IMR-90 (cell line): ENCODE data around the gene MAPK8IP3. TPM values are rescaled to one million over a fixed set of nuclear protein-coding genes. Genes with fewer than 3 reads are reported as not detected.
"Not testable (repeated sequence)": the region's sequence is repeated elsewhere in the genome, so short reads cannot be mapped to it uniquely, and the experiment has no call there.

ENCODE experiments used
- ATAC-seq: fragments of 200-7000 bp; cut with Tn5 transposase; 2 replicates; pipeline ENCODE4 v1.9.1; 2020; ENCODE audit warnings: low read depth, mild to moderate bottlenecking, moderate library complexity
- BruUV-seq: library from RNA; stranded (reverse); fragments of 400-500 nt; replicated peaks from 2 replicates; lab custom pipeline; 2021; lab: Mats Ljungman, UMichigan
- CTCF ChIA-PET: fragments of 300-600 bp; formaldehyde crosslinking; extraction: SDS; loops from one replicate; lab custom pipeline; 2021; ENCODE audit warnings: antibody characterized with exemption; lab: Yijun Ruan, JAX
- POLR2A ChIA-PET: fragments of 300-600 bp; sonication (Branson Sonifier 250); formaldehyde crosslinking; loops from one replicate; lab custom pipeline; 2022; ENCODE audit warnings: antibody characterized with exemption; ENCODE audit not compliant: unreplicated experiment; lab: Charles Lee
- DNase-seq: peaks from one replicate; pipeline ENCODE4 v3.0.0; 2013
- H2AFZ ChIP-seq: replicated peaks from 2 replicates; pipeline ENCODE3; 2013; ENCODE audit warnings: low read length, mild to moderate bottlenecking; ENCODE audit not compliant: poor library complexity
- H2AK5ac ChIP-seq: 2 replicates; pipeline ENCODE4 v1.6.1; 2013; ENCODE audit warnings: low read depth, low read length, inconsistent platforms
- H2AK9ac ChIP-seq: replicated peaks from 2 replicates; pipeline ENCODE3; 2013; ENCODE audit warnings: mild to moderate bottlenecking, low read depth, low read length, moderate library complexity; ENCODE audit not compliant: poor library complexity
- H2BK120ac ChIP-seq: 2 replicates; pipeline ENCODE4 v1.6.1; 2013; ENCODE audit warnings: low read depth, low read length, inconsistent platforms
- H2BK15ac ChIP-seq: 3 replicates; pipeline ENCODE4 v1.6.1; 2013; ENCODE audit warnings: low read depth, low read length, inconsistent platforms
- H2BK20ac ChIP-seq: 2 replicates; pipeline ENCODE4 v1.6.1; 2013; ENCODE audit warnings: low read depth, mild to moderate bottlenecking, inconsistent platforms, low read length, moderate library complexity
- H2BK5ac ChIP-seq: 2 replicates; pipeline ENCODE4 v1.6.1; 2013; ENCODE audit warnings: mild to moderate bottlenecking, low read depth, low read length, inconsistent platforms; ENCODE audit not compliant: poor library complexity, severe bottlenecking
- H3K14ac ChIP-seq: replicated peaks from 2 replicates; pipeline ENCODE4 v1.6.1; 2013; ENCODE audit warnings: low read depth, low read length, inconsistent platforms
- H3K18ac ChIP-seq: 2 replicates; pipeline ENCODE4 v1.6.1; 2013; ENCODE audit warnings: low read depth, low read length, control low read depth
- H3K23ac ChIP-seq: 2 replicates; pipeline ENCODE4 v1.6.1; 2013; ENCODE audit warnings: low read depth, low read length, inconsistent platforms
- H3K27ac ChIP-seq: 2 replicates; pipeline ENCODE4 v1.5.1; 2013; ENCODE audit warnings: mild to moderate bottlenecking, control low read depth, low read length; ENCODE audit not compliant: insufficient read depth
- H3K27me3 ChIP-seq: 2 replicates; pipeline ENCODE4 v1.6.1; 2013; ENCODE audit warnings: low read length; ENCODE audit not compliant: control insufficient read depth, insufficient read depth
- H3K36me3 ChIP-seq: 2 replicates; pipeline ENCODE4 v1.6.1; 2013; ENCODE audit warnings: low read length, mixed read lengths; ENCODE audit not compliant: control insufficient read depth, insufficient read depth
- H3K4ac ChIP-seq: 2 replicates; pipeline ENCODE4 v1.6.1; 2013; ENCODE audit warnings: low read depth, low read length, inconsistent platforms
- H3K4me1 ChIP-seq: 2 replicates; pipeline ENCODE4 v1.6.1; 2013; ENCODE audit warnings: low read length, mixed read lengths; ENCODE audit not compliant: control insufficient read depth, insufficient read depth
- H3K4me2 ChIP-seq: 2 replicates; pipeline ENCODE4 v1.6.1; 2013; ENCODE audit warnings: low read depth, mild to moderate bottlenecking, control low read depth, low read length, moderate library complexity
- H3K4me3 ChIP-seq: 2 replicates; pipeline ENCODE4 v1.5.1; 2013; ENCODE audit warnings: low read depth, mild to moderate bottlenecking, control low read depth, low read length, moderate library complexity; ENCODE audit not compliant: insufficient read depth
- H3K56ac ChIP-seq: 2 replicates; pipeline ENCODE4 v1.6.1; 2013; ENCODE audit warnings: low read length, inconsistent platforms; ENCODE audit not compliant: insufficient read depth; ENCODE audit errors: extremely low read depth
- H3K79me1 ChIP-seq, 2 experiments: 2 replicates each; pipeline ENCODE4 v1.6.1; 2013; ENCODE audit warnings: low read length in 2 of 2, inconsistent platforms in 1 of 2, low read depth in 1 of 2
- H3K9ac ChIP-seq: 2 replicates; pipeline ENCODE4 v1.6.1; 2013; ENCODE audit warnings: low read depth, low read length, control low read depth
- H3K9me1 ChIP-seq: 2 replicates; pipeline ENCODE4 v1.6.1; 2013; ENCODE audit warnings: low read length, inconsistent platforms; ENCODE audit not compliant: insufficient read depth
- H3K9me3 ChIP-seq: 2 replicates; pipeline ENCODE4 v1.6.1; 2013; ENCODE audit warnings: low read length; ENCODE audit not compliant: control insufficient read depth, insufficient read depth
- H4K20me1 ChIP-seq: 2 replicates; pipeline ENCODE4 v1.6.1; 2013; ENCODE audit warnings: low read length, inconsistent platforms; ENCODE audit not compliant: insufficient read depth
- H4K5ac ChIP-seq: 2 replicates; pipeline ENCODE4 v1.6.1; 2013; ENCODE audit warnings: mild to moderate bottlenecking, low read depth, low read length, control low read depth
- H4K8ac ChIP-seq, 2 experiments: 2 replicates each; pipeline ENCODE4 v1.6.1; 2013; ENCODE audit warnings: low read depth in 2 of 2, low read length in 2 of 2, control low read depth in 1 of 2, inconsistent platforms in 1 of 2
- H4K91ac ChIP-seq: 2 replicates; pipeline ENCODE4 v1.6.1; 2013; ENCODE audit warnings: low read depth, low read length, inconsistent platforms; ENCODE audit not compliant: insufficient read depth
- MXI1 ChIP-seq: IDR thresholded peaks from 2 replicates; pipeline ENCODE4 v1.6.1; 2012; ENCODE audit warnings: low read depth, mild to moderate bottlenecking, low read length, moderate library complexity, borderline replicate concordance
- WGBS, 2 experiments: methylation state at CpG; one replicate each; pipeline versions ENCODE4 v1.1.5 to v1.1.7; 2013; ENCODE audit warnings: missing lambda C conversion rate in 2 of 2; ENCODE audit not compliant: insufficient read length in 1 of 2; ENCODE audit errors: extremely low coverage in 2 of 2; 5-methylcytosine and 5-hydroxymethylcytosine counted together
- dilution Hi-C: fragments of 300-500 bp; cut with HindIII; formaldehyde crosslinking; loops from one replicate; pipeline ENCODE4 v1.14.3; 2018; ENCODE audit warnings: low sequenced_read_pairs; ENCODE audit not compliant: unreplicated experiment
- in situ Hi-C: fragments of 300-500 bp; cut with MboI; formaldehyde crosslinking; loops from 3 replicates; pipeline ENCODE4 v1.14.3; 2019; ENCODE audit warnings: low sequenced_read_pairs, inconsistent platforms, mixed read lengths
- intact Hi-C: fragments of 100-400 bp; cut with micrococcal nuclease; formaldehyde crosslinking; loops from 2 replicates; pipeline ENCODE4 v1.10.0; 2022
- polyA plus RNA-seq, 3 experiments: library from polyadenylated mRNA; depleted of rRNA; stranded (reverse); fragments of >200 nt; gene quantifications; 2 replicates each; pipeline ENCODE4 v1.2.3, GENCODE V29; 2012; ENCODE audit warnings: low replicate concordance in 1 of 3
- total RNA-seq: library from RNA; depleted of rRNA; stranded (reverse); fragments of >200 nt; gene quantifications from 2 replicates; pipeline ENCODE4 v1.2.3, GENCODE V29; 2012

The MAPK8IP3 gene
- total and polyA plus RNA-seq, 2 of the 4 experiments (the other 2 are of a cell fraction): 17.0 to 69.1 TPM

- H3K79me1 ChIP-seq: peaks cover 7 to 52% of the 10 kb centered on the region in 2 experiments; a peak in 3 of 4 replicates
- dilution Hi-C loops, DNase-seq, H3K36me3 ChIP-seq, H3K27me3 ChIP-seq, in situ Hi-C loops, H2BK15ac ChIP-seq, H3K9me3 ChIP-seq, H3K18ac ChIP-seq, H2BK20ac ChIP-seq: not testable (repeated sequence)
- peaks cover 20% of the 10 kb centered on the region; the same call in 1 of the 2 replicates for H3K9me1 ChIP-seq
- peak overlapping the region; percentile 63 to 100 for H4K8ac ChIP-seq
- H4K20me1 ChIP-seq: peaks cover 39% of the 10 kb centered on the region
- intact Hi-C loops: loop anchor here (5.0 kb wide), 2 partner anchors 93 to 213 kb away; partner anchors contain the start of genes CRAMP1, IFT140 and TELO2
- peak overlapping the region; percentile 95 for H2AK9ac ChIP-seq
- peak overlapping the region; percentile 61; the same call in 1 of the 2 replicates for H2BK120ac ChIP-seq
- peak overlapping the region; percentile 78 for H3K27ac ChIP-seq
- H4K5ac ChIP-seq: peak overlapping the region; percentile 53
- ChIA-PET POLR2A (interaction anchor here (0.9 kb wide), 1 partner anchor 25 kb away, joined by 10 read pairs; no protein-coding TSS in a partner anchor), CTCF (interaction anchor here (0.6 to 1.3 kb wide), 5 partner anchors 14 to 68 kb away, joined by 3 to 7 read pairs (median 5); partner anchors contain the start of genes EME2 and MRPS34)
- H3K4ac ChIP-seq: peak overlapping the region; percentile 94
- H3K9ac ChIP-seq: peak overlapping the region; percentile 76
- peak; percentile 4 for ATAC-seq
- H2AFZ ChIP-seq: peak overlapping the region; percentile 96
- H4K91ac ChIP-seq: peak overlapping the region; percentile 83
- H3K4me3 ChIP-seq: peak overlapping the region; percentile 94
- H2BK5ac ChIP-seq: peak overlapping the region; percentile 70
- 6% methylated on average over 7 of the region's 16 CpGs; no CpG with 5 or more reads in 1 of the 2 experiments for WGBS, 2 experiments
- peak overlapping the region; percentile 67 for H3K4me2 ChIP-seq
- TF ChIP-seq MXI1: 0 out of 2 replicates have a peak, but pooled peaks have one; percentile 11
- H3K4me1 ChIP-seq: peaks cover 14% of the 10 kb centered on the region
- TSS peak; percentile 73 for BruUV-seq
- H2AK5ac ChIP-seq: peak overlapping the region; percentile 72
- peak overlapping the region; percentile 84 for H3K56ac ChIP-seq
- H3K14ac ChIP-seq: peak overlapping the region; percentile 96
- H3K23ac ChIP-seq: peak overlapping the region; percentile 91
Observed at GRCh38 chr16:1705324-1705687, 689 bp upstream of the MAPK8IP3 start.
